GM23338 (cell line): ENCODE measurements around the gene MMD. TPM values are rescaled to one million over a fixed set of nuclear protein-coding genes. Genes with fewer than 3 reads are reported as not detected.

Experiments used
- ATAC-seq: fragments of 200-7000 bp; cut with Tn5 transposase; 3 replicates; pipeline ENCODE4 v1.9.1; 2020
- DNase-seq: peaks from one replicate; pipeline ENCODE4 v3.0.0-alpha.2; 2015; ENCODE audit warnings: low spot score
- H2AFZ ChIP-seq: fragments of 200-600 bp; sonication (generic); 2 replicates; pipeline ENCODE4 v1.8.0; 2016; ENCODE audit warnings: antibody characterized with exemption, mild to moderate bottlenecking, moderate library complexity
- H3F3A ChIP-seq: fragments of 200-600 bp; sonication (generic); replicated peaks from 2 replicates; pipeline ENCODE4 v1.8.0; 2017; ENCODE audit warnings: antibody characterized with exemption, mixed run types, low read depth
- H3K27ac ChIP-seq: fragments of 200-600 bp; sonication (generic); 2 replicates; pipeline ENCODE4 v1.6.1; 2016; ENCODE audit warnings: low read depth
- H3K27me3 ChIP-seq: fragments of 200-600 bp; sonication (generic); 2 replicates; pipeline ENCODE4 v1.8.0; 2016; ENCODE audit warnings: mild to moderate bottlenecking, mixed run types, moderate library complexity; ENCODE audit not compliant: insufficient read depth
- H3K36me3 ChIP-seq: fragments of 200-600 bp; sonication (generic); 2 replicates; pipeline ENCODE4 v1.8.0; 2016; ENCODE audit warnings: mild to moderate bottlenecking; ENCODE audit not compliant: insufficient read depth
- H3K4me1 ChIP-seq: fragments of 200-600 bp; sonication (generic); 2 replicates; pipeline ENCODE4 v1.8.0; 2016; ENCODE audit warnings: mild to moderate bottlenecking, moderate library complexity; ENCODE audit not compliant: insufficient read depth
- H3K4me2 ChIP-seq: fragments of 200-600 bp; sonication (generic); 2 replicates; pipeline ENCODE4 v1.7.1; 2017; ENCODE audit warnings: mixed run types
- H3K4me3 ChIP-seq: fragments of 200-600 bp; sonication (generic); 2 replicates; pipeline ENCODE4 v1.6.1; 2016; ENCODE audit warnings: mixed run types
- H3K79me2 ChIP-seq: fragments of 200-600 bp; sonication (generic); replicated peaks from 2 replicates; pipeline ENCODE4 v1.8.0; 2017; ENCODE audit warnings: mild to moderate bottlenecking; ENCODE audit not compliant: insufficient read depth
- H3K9me2 ChIP-seq: fragments of 200-600 bp; sonication (generic); 2 replicates; pipeline ENCODE4 v1.8.0; 2017; ENCODE audit not compliant: insufficient read depth
- H4K20me1 ChIP-seq: fragments of 200-600 bp; sonication (generic); replicated peaks from 2 replicates; pipeline ENCODE4 v1.8.0; 2017; ENCODE audit warnings: mild to moderate bottlenecking; ENCODE audit not compliant: insufficient read depth
- H3K27ac Mint-ChIP-seq: 2 replicates; pipeline ENCODE4 v1.8.0; 2020; ENCODE audit warnings: inconsistent platforms, mild to moderate bottlenecking, moderate library complexity, mixed read lengths
- H3K27me3 Mint-ChIP-seq: 3 replicates; pipeline ENCODE4 v1.8.0; 2022; ENCODE audit warnings: low read depth, mild to moderate bottlenecking, moderate library complexity, mixed read lengths, inconsistent platforms; ENCODE audit not compliant: insufficient read depth, poor library complexity
- H3K36me3 Mint-ChIP-seq: 3 replicates; pipeline ENCODE4 v1.8.0; 2021; ENCODE audit warnings: low read depth, mild to moderate bottlenecking, inconsistent platforms, moderate library complexity, mixed read lengths
- H3K4me1 Mint-ChIP-seq: 3 replicates; pipeline ENCODE4 v1.8.0; 2020; ENCODE audit warnings: mild to moderate bottlenecking, inconsistent platforms, mixed read lengths
- H3K4me3 Mint-ChIP-seq: 3 replicates; pipeline ENCODE4 v1.8.0; 2021; ENCODE audit warnings: moderate library complexity, mild to moderate bottlenecking, inconsistent platforms, mixed read lengths
- H3K9me3 Mint-ChIP-seq: 3 replicates; pipeline ENCODE4 v1.8.0; 2020; ENCODE audit warnings: moderate library complexity, mild to moderate bottlenecking, inconsistent platforms, mixed read lengths
- CREB1 ChIP-seq: fragments of 250-450 bp; sonication (Bioruptor Pico); IDR thresholded peaks from 2 replicates; pipeline ENCODE4 v1.5.0; 2020; ENCODE audit warnings: low read depth, mild to moderate bottlenecking, moderate library complexity
- CTCF ChIP-seq, 2 experiments: fragments of 200-600 bp in 1 of 2; sonication (generic) in 1 of 2; conservative IDR thresholded peaks; 2 replicates each; pipeline versions ENCODE4 v1.5.1 to v1.6.1; 2016 to 2017; ENCODE audit warnings: antibody characterized with exemption in 2 of 2, low read depth in 2 of 2, mild to moderate bottlenecking in 2 of 2, moderate library complexity in 1 of 2
- ETS1 ChIP-seq: IDR thresholded peaks from 2 replicates; pipeline ENCODE4 v1.6.1; 2016; ENCODE audit warnings: antibody characterized with exemption
- JUNB ChIP-seq: IDR thresholded peaks from one replicate; pipeline ENCODE4 v1.6.1; 2016; ENCODE audit warnings: antibody characterized with exemption; ENCODE audit not compliant: unreplicated experiment
- NANOG ChIP-seq: IDR thresholded peaks from 2 replicates; pipeline ENCODE4 v1.6.1; 2016; ENCODE audit warnings: antibody characterized with exemption, borderline replicate concordance
- STAT1 ChIP-seq: IDR thresholded peaks from one replicate; pipeline ENCODE4 v1.6.1; 2016; ENCODE audit warnings: antibody characterized with exemption; ENCODE audit not compliant: unreplicated experiment
- ZNF114 ChIP-seq: fragments of 250-450 bp; sonication (Bioruptor Pico); IDR thresholded peaks from 2 replicates; pipeline ENCODE4 v1.5.0; 2020; ENCODE audit warnings: mild to moderate bottlenecking, moderate library complexity
- ZNF331 ChIP-seq: fragments of 250-450 bp; sonication (Bioruptor Pico); IDR thresholded peaks from 2 replicates; pipeline ENCODE4 v1.5.0; 2020; ENCODE audit warnings: low read depth, mild to moderate bottlenecking, moderate library complexity
- ZNF462 ChIP-seq: fragments of 250-450 bp; sonication (Bioruptor Pico); IDR thresholded peaks from 2 replicates; pipeline ENCODE4 v1.5.0; 2020; ENCODE audit warnings: mild to moderate bottlenecking, moderate library complexity
- polyA plus RNA-seq: library from polyadenylated mRNA; unstranded; fragments of >200 nt; fragmentation: Nextera tagmentation; extraction: Ambion mirVana; gene quantifications from 2 replicates; pipeline ENCODE4 v1.2.1, GENCODE V29; 2016
- total RNA-seq: library from RNA; depleted of rRNA; stranded (reverse); fragments of >200 nt; shearing (Covaris generic); gene quantifications from 2 replicates; pipeline ENCODE4 v1.2.3, GENCODE V29; 2014

MMD gene
- total and polyA plus RNA-seq, 2 experiments from 2014 or later = 46.4 to 47.0 TPM

- no peak overlapping the region for H3K27ac Mint-ChIP-seq
- H4K20me1 ChIP-seq = peaks cover 14% of the 10 kb centered on the region
- H3K27ac ChIP-seq = no peak overlapping the region
- no peak overlapping the region for H3K4me3 Mint-ChIP-seq
- DNase-seq = no peak
- H3K36me3 Mint-ChIP-seq = peaks cover 64% of the 10 kb centered on the region
- H3K9me2 ChIP-seq = no peaks in the 10 kb centered on the region
- H3K79me2 ChIP-seq = peaks cover 19% of the 10 kb centered on the region
- no peak for ATAC-seq
- H3K27me3 Mint-ChIP-seq = no peaks in the 10 kb centered on the region
- H3K4me1 ChIP-seq = no peaks in the 10 kb centered on the region
- no peaks in the 10 kb centered on the region for H3K9me3 Mint-ChIP-seq
- H3K27me3 ChIP-seq = no peaks in the 10 kb centered on the region
- no peak overlapping the region for H3K4me3 ChIP-seq
- no peak overlapping the region for H3K4me2 ChIP-seq
- TF ChIP-seq JUNB (no peak), ZNF114 (CRISPR knock-in tag) (no peak)
- H3K4me1 Mint-ChIP-seq = peaks cover 3% of the 10 kb centered on the region; the same call in 1 of the 3 replicates
- H3F3A ChIP-seq = no peaks in the 10 kb centered on the region
- no peak overlapping the region for H2AFZ ChIP-seq
- H3K36me3 ChIP-seq = peaks cover 40% of the 10 kb centered on the region
Observed at GRCh38 chr17:55410722-55411462, 10.7 kb downstream of the MMD start.

- Histone ChIP-seq H4K20me1 (peaks cover 12% of the 10 kb centered on the region), H3K36me3 (peaks cover 50% of the 10 kb centered on the region), H3K79me2 (peaks cover 2% of the 10 kb centered on the region), H3K4me1 (no peaks in the 10 kb centered on the region), H3K9me2 (no peaks in the 10 kb centered on the region), H3F3A (no peaks in the 10 kb centered on the region), H2AFZ (no peak overlapping the region), H3K4me3 (no peak overlapping the region), H3K27me3 (no peaks in the 10 kb centered on the region), H3K27ac (no peak overlapping the region), H3K4me2 (no peak overlapping the region)
- H3K4me3 Mint-ChIP-seq = no peak overlapping the region
- H3K36me3 Mint-ChIP-seq = peaks cover 72% of the 10 kb centered on the region
- no peaks in the 10 kb centered on the region for H3K4me1 Mint-ChIP-seq
- DNase-seq = no peak
- ATAC-seq = no peak
- no peak overlapping the region for H3K27ac Mint-ChIP-seq
- no peaks in the 10 kb centered on the region for H3K27me3 Mint-ChIP-seq
- no peaks in the 10 kb centered on the region for H3K9me3 Mint-ChIP-seq
- no peak for TF ChIP-seq JUNB
- no peak for TF ChIP-seq STAT1
- TF ChIP-seq ZNF114 (CRISPR knock-in tag) = no peak
- TF ChIP-seq CREB1 (CRISPR knock-in tag) = no peak
- TF ChIP-seq ETS1 = no peak
- no peak for TF ChIP-seq CTCF (conservative IDR thresholded peaks at IDR 0.05; ENCODE audit: low read depth in 2 of 2)
- TF ChIP-seq ZNF462 = no peak
- TF ChIP-seq NANOG = no peak
- TF ChIP-seq ZNF331 (CRISPR knock-in tag) = no peak
Observed at GRCh38 chr17:55409030-55409800, 12.4 kb downstream of the MMD start.
